Stimulated activated CD8-positive, alpha-beta memory T cell treated with anti-CD3 and anti-CD28 coated beads, Interleukin-4, amount 100 ng/mL, for 24 hours (primary cell): ENCODE measurements around the gene WNT6.

Experiments used
- DNase-seq: peaks from one replicate; pipeline ENCODE4 v3.0.0-alpha.2; 2020; ENCODE audit warnings: low read depth

Gene WNT6

GRCh38 chr2:218859556-218859987 is at the start of gene WNT6:
Gene WNT6 (plus strand): TSS chr2:218859805. CDS start chr2:218860038, 233 bp downstream.
- no peak for DNase-seq

GRCh38 chr2:218810256-218810655 is 49.3 kb upstream of the WNT6 start:
- DNase-seq = no peak

GRCh38 chr2:218811382-218811781 is 48.2 kb upstream of the WNT6 start:
- no peak for DNase-seq

- DNase-seq = no peak
Measured at GRCh38 chr2:218812096-218812815, 47.3 kb upstream of the WNT6 start.

- no peak for DNase-seq
Measured at GRCh38 chr2:218812861-218813260, 46.7 kb upstream of the WNT6 start.

GRCh38 chr2:218813771-218814460 is 45.7 kb upstream of the WNT6 start:
- DNase-seq = no peak

GRCh38 chr2:218814540-218815243 is 44.9 kb upstream of the WNT6 start:
- no peak for DNase-seq

- DNase-seq = no peak
Measured at GRCh38 chr2:218815244-218815637, 44.4 kb upstream of the WNT6 start.

GRCh38 chr2:218815649-218816048 is 44.0 kb upstream of the WNT6 start:
- DNase-seq = no peak

GRCh38 chr2:218816561-218817011 is 43.0 kb upstream of the WNT6 start:
- no peak for DNase-seq

GRCh38 chr2:218819093-218819492 is 40.5 kb upstream of the WNT6 start:
- no peak for DNase-seq

GRCh38 chr2:218820746-218821369 is 38.7 kb upstream of the WNT6 start:
- DNase-seq = no peak

GRCh38 chr2:218821605-218822211 is 37.9 kb upstream of the WNT6 start:
- no peak for DNase-seq

GRCh38 chr2:218822622-218823021 is 37.0 kb upstream of the WNT6 start:
- no peak for DNase-seq

- no peak for DNase-seq
Measured at GRCh38 chr2:218823196-218823855, 36.3 kb upstream of the WNT6 start.

- DNase-seq = no peak
Measured at GRCh38 chr2:218824004-218824403, 35.6 kb upstream of the WNT6 start.

- DNase-seq = no peak
Measured at GRCh38 chr2:218826791-218827190, 32.8 kb upstream of the WNT6 start.

GRCh38 chr2:218827701-218828476 is 31.7 kb upstream of the WNT6 start:
- no peak for DNase-seq

- DNase-seq = no peak
Measured at GRCh38 chr2:218828477-218828778, 31.2 kb upstream of the WNT6 start.

GRCh38 chr2:218829868-218830451 is 29.6 kb upstream of the WNT6 start:
- no peak for DNase-seq
